GM18517 (cell line): Measurements from ENCODE around the gene BTLA.
"Not testable (repeated sequence)": the region's sequence is repeated elsewhere in the genome, so short reads cannot be mapped to it uniquely, and the experiment has no call there.

Source experiments
- ATAC-seq: cut with Tn5 transposase; IDR thresholded peaks from one replicate; pipeline ENCODE4 v1.9.1; 2021; ENCODE audit warnings: mild to moderate bottlenecking, moderate library complexity; ENCODE audit not compliant: unreplicated experiment

BTLA gene

GRCh38 chr3:112456147-112456546 is 43.1 kb downstream of the BTLA start:
- no peak for ATAC-seq

- no peak for ATAC-seq
These were observed 50.3 kb downstream of the BTLA start for GRCh38 chr3:112448939-112449338.

- no peak for ATAC-seq
These were observed 52.9 kb downstream of the BTLA start for GRCh38 chr3:112446343-112446742.

GRCh38 chr3:112445839-112446238 is 53.4 kb downstream of the BTLA start:
- ATAC-seq = no peak

- ATAC-seq = no peak
These were observed 61.9 kb downstream of the BTLA start for GRCh38 chr3:112437146-112438022.

GRCh38 chr3:112429960-112430359 is 69.3 kb downstream of the BTLA start:
- no peak for ATAC-seq

- ATAC-seq = no peak
These were observed 72.1 kb downstream of the BTLA start for GRCh38 chr3:112427123-112427522.

GRCh38 chr3:112425858-112426750 is 73.2 kb downstream of the BTLA start:
- peak; percentile 90 for ATAC-seq

- ATAC-seq = no peak
These were observed 73.9 kb downstream of the BTLA start for GRCh38 chr3:112425382-112425781.

- no peak for ATAC-seq
These were observed 74.9 kb downstream of the BTLA start for GRCh38 chr3:112424394-112424793.

- not testable (repeated sequence) for ATAC-seq
These were observed 76.4 kb downstream of the BTLA start for GRCh38 chr3:112422921-112423320.

GRCh38 chr3:112418526-112418925 is 80.7 kb downstream of the BTLA start:
- ATAC-seq = not testable (repeated sequence)

- no peak for ATAC-seq
These were observed 81.5 kb downstream of the BTLA start for GRCh38 chr3:112417696-112418318.

- no peak for ATAC-seq
These were observed 82.7 kb downstream of the BTLA start for GRCh38 chr3:112416391-112417212.

GRCh38 chr3:112415390-112415789 is 83.9 kb downstream of the BTLA start:
- no peak for ATAC-seq
